ENCODE measurements around the gene SYCP2L. TPM values are rescaled to one million over a fixed set of nuclear protein-coding genes. Genes with fewer than 3 reads are reported as not detected.

The SYCP2L gene
- total and polyA plus RNA-seq, 2 of the 8 experiments (the other 6 are each of a cell fraction or from before 2014, with no cell fraction given) = 1.7 to 4.2 TPM

DNA sequence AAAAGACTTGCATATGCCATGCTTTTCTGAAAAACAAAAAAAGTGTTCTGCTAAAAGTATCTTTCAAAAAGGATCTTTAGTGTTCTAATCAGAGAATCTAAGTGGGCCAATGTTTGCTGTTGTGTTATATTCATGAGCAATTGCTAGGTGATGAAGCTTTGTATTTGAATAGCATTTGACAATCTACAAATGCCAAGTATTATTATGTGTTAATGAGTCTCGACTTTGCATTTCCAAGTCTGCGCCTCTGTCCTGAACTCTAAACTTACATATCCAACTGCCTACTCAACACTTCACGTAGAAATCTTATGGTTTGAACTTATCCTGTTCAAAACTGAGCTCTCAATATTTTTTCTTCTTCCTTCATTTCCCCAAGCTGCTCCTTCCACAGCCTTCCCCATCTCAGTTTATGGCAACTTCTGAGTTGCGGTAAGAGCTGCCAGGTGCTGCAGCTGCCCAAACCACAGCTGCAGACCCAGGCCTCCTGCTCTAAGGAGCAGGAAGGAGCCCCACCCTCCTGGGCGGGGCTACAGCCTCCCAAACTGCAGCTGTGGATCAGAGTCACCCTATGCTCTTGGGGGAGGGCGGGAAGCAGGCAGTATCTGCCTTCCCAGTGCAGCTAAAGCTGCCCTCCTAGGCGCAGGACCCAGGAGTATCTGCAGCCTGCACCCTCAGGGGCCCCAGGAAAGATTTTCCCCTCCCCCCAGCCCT lies 31.8 kb upstream of the SYCP2L start:
- Histone ChIP-seq H3K4me2 (ENCODE audit: insufficient read depth in 1 of 2, low read depth in 2 of 2, low read length in 2 of 2) (no peak overlapping the region), H3K4me1 (replicated peaks in 1 of 4; ENCODE audit: control insufficient read depth in 3 of 4, insufficient read depth in 4 of 4, low read length in 3 of 4) (no peaks in the 10 kb centered on the region), H3K14ac (ENCODE audit: insufficient read length) (no peak overlapping the region), H4K8ac (ENCODE audit: extremely low read depth, insufficient read depth, low read length) (no peak overlapping the region), H4K5ac (ENCODE audit: insufficient read length, low read depth, low read length) (no peak overlapping the region), H2BK15ac (ENCODE audit: low read length) (no peak overlapping the region), H3K23me2 (ENCODE audit: low read depth, low read length) (no peaks in the 10 kb centered on the region), H3K27ac (ENCODE audit: low read depth, low read length) (no peak overlapping the region), H3K18ac (ENCODE audit: extremely low read depth, low read length) (no peak overlapping the region), H3K79me2 (ENCODE audit: control insufficient read depth in 1 of 2, insufficient read depth in 2 of 2, low read length in 2 of 2) (no peaks in the 10 kb centered on the region), H2BK12ac (ENCODE audit: low read depth, low read length) (no peak overlapping the region), H3K9ac (replicated peaks in 1 of 4; ENCODE audit: extremely low read depth in 1 of 4, low read depth in 3 of 4, low read length in 3 of 4) (no peak overlapping the region), H4K20me1 (replicated peaks in 1 of 2; ENCODE audit: control insufficient read depth in 1 of 2, insufficient read depth in 2 of 2, low read length in 2 of 2) (no peaks in the 10 kb centered on the region), H2BK120ac (replicated peaks; ENCODE audit: low read depth, low read length) (no peak overlapping the region), H3K9me3 (ENCODE audit: insufficient read depth in 2 of 2, low read depth in 1 of 2, low read length in 1 of 2) (peaks cover 0 to 3% of the 10 kb centered on the region in 2 experiments; a peak in 1 of 4 replicates), H3K36me3 (ENCODE audit: control insufficient read depth in 2 of 4, insufficient read depth in 4 of 4, low read length in 3 of 4) (no peaks in the 10 kb centered on the region), H3K4me3 (ENCODE audit: extremely low read depth in 1 of 4, insufficient read depth in 2 of 4, low read depth in 3 of 4, low read length in 4 of 4) (no peak overlapping the region), H2AK5ac (ENCODE audit: low read depth, low read length) (no peak overlapping the region), H2BK5ac (ENCODE audit: low read depth, low read length) (no peak overlapping the region), H3K27me3 (replicated peaks in 1 of 4; ENCODE audit: control insufficient read depth in 3 of 4, extremely low read depth in 1 of 4, insufficient read depth in 3 of 4, low read length in 3 of 4) (no peaks in the 10 kb centered on the region), H3K79me1 (ENCODE audit: low read depth, low read length) (no peaks in the 10 kb centered on the region), H3K56ac (replicated peaks; ENCODE audit: insufficient read length, low read depth, low read length) (no peak overlapping the region), H2BK20ac (ENCODE audit: low read length) (no peak overlapping the region), H4K91ac (replicated peaks; ENCODE audit: insufficient read length, low read length) (no peak overlapping the region), H2AFZ (ENCODE audit: low read length) (no peak overlapping the region), H3K23ac (ENCODE audit: insufficient read length) (no peak overlapping the region), H3K4ac (replicated peaks; ENCODE audit: insufficient read length, low read depth, low read length) (no peak overlapping the region)
- DNase-seq (ENCODE audit: low read depth in 1 of 2, low spot score in 2 of 2) (peak in 1 of 2 experiments; percentile 9), FAIRE-seq (no peak)
- POLR2A ChIA-PET (ENCODE audit: partially characterized antibody) = no interaction called here
- WGBS, 2 experiments (ENCODE audit: extremely low coverage in 1 of 2, insufficient coverage in 1 of 2, insufficient read length in 1 of 2, insufficient replicate concordance in 2 of 2, low coverage in 1 of 2, low lambda C conversion rate in 2 of 2, missing lambda C conversion rate in 1 of 2) = 86% methylated on average over 4 of the region's 7 CpGs; no CpG with 5 or more reads in 1 of the 2 experiments
- CTCF ChIA-PET (ENCODE audit: partially characterized antibody) = no interaction called here
- TF ChIP-seq TAF7 (optimal IDR thresholded peaks at IDR 0.05; ENCODE audit: borderline replicate concordance, low read depth, low read length) (no peak), RXRA (IDR thresholded peaks at IDR 0.05; ENCODE audit: insufficient read depth, low read depth, low read length) (no peak), MAFK (IDR thresholded peaks at IDR 0.05; ENCODE audit: low read depth, low read length) (no peak), RBBP5 (IDR thresholded peaks at IDR 0.05; ENCODE audit: borderline replicate concordance, low read depth, low read length) (no peak), TEAD4 (IDR thresholded peaks at IDR 0.05; ENCODE audit: low read depth, low read length) (no peak), NRF1 (IDR thresholded peaks at IDR 0.05; ENCODE audit: low read depth, low read length) (no peak), CHD2 (IDR thresholded peaks at IDR 0.05; ENCODE audit: low read length) (no peak), NANOG (IDR thresholded peaks at IDR 0.05; ENCODE audit: insufficient read depth, low read depth, low read length, poor library complexity, severe bottlenecking) (no peak), BRCA1 (IDR thresholded peaks at IDR 0.05; ENCODE audit: low read depth, low read length) (no peak), POU5F1 (IDR thresholded peaks at IDR 0.05; ENCODE audit: low read depth, low read length) (no peak), CREB1 (IDR thresholded peaks at IDR 0.05) (no peak)
- TF ChIP-seq, protein P1, sequence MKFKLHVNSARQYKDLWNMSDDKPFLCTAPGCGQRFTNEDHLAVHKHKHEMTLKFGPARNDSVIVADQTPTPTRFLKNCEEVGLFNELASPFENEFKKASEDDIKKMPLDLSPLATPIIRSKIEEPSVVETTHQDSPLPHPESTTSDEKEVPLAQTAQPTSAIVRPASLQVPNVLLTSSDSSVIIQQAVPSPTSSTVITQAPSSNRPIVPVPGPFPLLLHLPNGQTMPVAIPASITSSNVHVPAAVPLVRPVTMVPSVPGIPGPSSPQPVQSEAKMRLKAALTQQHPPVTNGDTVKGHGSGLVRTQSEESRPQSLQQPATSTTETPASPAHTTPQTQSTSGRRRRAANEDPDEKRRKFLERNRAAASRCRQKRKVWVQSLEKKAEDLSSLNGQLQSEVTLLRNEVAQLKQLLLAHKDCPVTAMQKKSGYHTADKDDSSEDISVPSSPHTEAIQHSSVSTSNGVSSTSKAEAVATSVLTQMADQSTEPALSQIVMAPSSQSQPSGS (IDR thresholded peaks at IDR 0.05; ENCODE audit: low read length) = no peak
